Loucy (cell line): Measurements from ENCODE around the gene PIK3C2A.

Experiments
- H2AFZ ChIP-seq: fragments of 200-600 bp; sonication (generic); 2 replicates; pipeline ENCODE4 v1.6.0; 2016; ENCODE audit warnings: antibody characterized with exemption, mild to moderate bottlenecking, low read length, moderate library complexity
- H3F3A ChIP-seq: fragments of 200-600 bp; 2 replicates; pipeline ENCODE4 v1.6.0; 2016; ENCODE audit warnings: antibody characterized with exemption, low read depth, mild to moderate bottlenecking
- H3K27me3 ChIP-seq: fragments of 200-600 bp; sonication (generic); 2 replicates; pipeline ENCODE4 v1.6.1; 2014; ENCODE audit warnings: low read length, mild to moderate bottlenecking; ENCODE audit not compliant: insufficient read depth, poor library complexity, severe bottlenecking
- H3K36me3 ChIP-seq: fragments of 200-600 bp; sonication (generic); 2 replicates; pipeline ENCODE4 v1.6.1; 2016; ENCODE audit warnings: low read length; ENCODE audit not compliant: insufficient read depth
- H3K4me1 ChIP-seq: fragments of 200-600 bp; sonication (generic); 2 replicates; pipeline ENCODE4 v1.5.1; 2014; ENCODE audit warnings: low read length, mild to moderate bottlenecking; ENCODE audit not compliant: insufficient read depth, poor library complexity, severe bottlenecking
- H3K4me2 ChIP-seq: fragments of 200-600 bp; sonication (generic); 2 replicates; pipeline ENCODE4 v1.6.0; 2014; ENCODE audit warnings: antibody characterized with exemption, low read length, low read depth, mild to moderate bottlenecking; ENCODE audit not compliant: poor library complexity, severe bottlenecking
- H3K4me3 ChIP-seq: fragments of 200-600 bp; sonication (generic); 2 replicates; pipeline ENCODE4 v1.5.1; 2014; ENCODE audit warnings: low read length, mild to moderate bottlenecking, mixed read lengths; ENCODE audit not compliant: poor library complexity, severe bottlenecking
- H3K79me2 ChIP-seq: fragments of 200-600 bp; sonication (generic); 2 replicates; pipeline ENCODE4 v1.6.1; 2014; ENCODE audit warnings: low read length; ENCODE audit not compliant: insufficient read depth
- H3K9ac ChIP-seq: fragments of 200-600 bp; sonication (generic); 2 replicates; pipeline ENCODE4 v1.6.0; 2014; ENCODE audit warnings: mild to moderate bottlenecking, low read depth, low read length, moderate library complexity; ENCODE audit not compliant: poor library complexity, severe bottlenecking
- H3K9me2 ChIP-seq: fragments of 200-600 bp; sonication (generic); replicated peaks from 2 replicates; pipeline ENCODE4 v1.6.1; 2016; ENCODE audit warnings: low read depth, low read length, mixed read lengths
- H3K9me3 ChIP-seq: fragments of 200-600 bp; sonication (generic); 2 replicates; pipeline ENCODE4 v1.6.1; 2014; ENCODE audit warnings: mild to moderate bottlenecking, antibody characterized with exemption, low read length, low read depth; ENCODE audit not compliant: insufficient read depth
- H4K20me1 ChIP-seq: fragments of 200-600 bp; sonication (generic); 2 replicates; pipeline ENCODE4 v1.6.0; 2014; ENCODE audit warnings: antibody characterized with exemption, low read length, mild to moderate bottlenecking; ENCODE audit not compliant: insufficient read depth, poor library complexity, severe bottlenecking
- EZH2phosphoT487 ChIP-seq: fragments of 200-600 bp; IDR thresholded peaks from 2 replicates; pipeline ENCODE4 v1.6.1; 2018; ENCODE audit warnings: antibody characterized with exemption, mild to moderate bottlenecking, moderate library complexity, borderline replicate concordance
- TF ChIP-seq, protein P1 (sequence below): fragments of 200-600 bp; sonication (generic); conservative IDR thresholded peaks from 2 replicates; pipeline ENCODE4 v1.5.1; 2014; ENCODE audit warnings: mild to moderate bottlenecking, antibody characterized with exemption, low read length

Gene PIK3C2A

DNA sequence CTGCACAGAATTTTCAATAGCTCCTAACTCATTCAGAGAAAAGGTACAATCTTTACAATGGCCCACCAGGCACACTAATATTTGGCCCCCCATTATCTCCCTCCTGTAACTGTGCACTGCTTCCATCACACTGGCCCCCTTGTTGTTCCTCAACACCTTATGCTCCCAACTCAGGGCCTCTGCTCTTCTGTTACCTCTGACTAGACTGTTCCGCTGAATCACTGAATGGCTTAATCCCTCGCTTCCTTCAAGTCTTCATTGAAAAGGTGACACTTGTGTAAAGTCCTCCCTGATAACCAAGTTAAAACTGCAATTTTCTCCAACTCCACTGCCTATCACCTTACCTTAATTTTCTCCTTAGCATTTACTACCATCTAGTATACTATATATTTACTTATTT lies 21.8 kb downstream of the PIK3C2A start:
- no peak overlapping the region for H3K4me2 ChIP-seq
- no peaks in the 10 kb centered on the region for H3K9me3 ChIP-seq
- H4K20me1 ChIP-seq = peaks cover 4% of the 10 kb centered on the region
- H3F3A ChIP-seq = no peaks in the 10 kb centered on the region
- no peaks in the 10 kb centered on the region for H3K9me2 ChIP-seq
- H3K36me3 ChIP-seq = peaks cover 9% of the 10 kb centered on the region; the same call in 1 of the 2 replicates
- no peaks in the 10 kb centered on the region for H3K27me3 ChIP-seq
- no peak overlapping the region for H3K4me3 ChIP-seq
- TF ChIP-seq EZH2phosphoT487 = no peak
- TF ChIP-seq, protein P1, sequence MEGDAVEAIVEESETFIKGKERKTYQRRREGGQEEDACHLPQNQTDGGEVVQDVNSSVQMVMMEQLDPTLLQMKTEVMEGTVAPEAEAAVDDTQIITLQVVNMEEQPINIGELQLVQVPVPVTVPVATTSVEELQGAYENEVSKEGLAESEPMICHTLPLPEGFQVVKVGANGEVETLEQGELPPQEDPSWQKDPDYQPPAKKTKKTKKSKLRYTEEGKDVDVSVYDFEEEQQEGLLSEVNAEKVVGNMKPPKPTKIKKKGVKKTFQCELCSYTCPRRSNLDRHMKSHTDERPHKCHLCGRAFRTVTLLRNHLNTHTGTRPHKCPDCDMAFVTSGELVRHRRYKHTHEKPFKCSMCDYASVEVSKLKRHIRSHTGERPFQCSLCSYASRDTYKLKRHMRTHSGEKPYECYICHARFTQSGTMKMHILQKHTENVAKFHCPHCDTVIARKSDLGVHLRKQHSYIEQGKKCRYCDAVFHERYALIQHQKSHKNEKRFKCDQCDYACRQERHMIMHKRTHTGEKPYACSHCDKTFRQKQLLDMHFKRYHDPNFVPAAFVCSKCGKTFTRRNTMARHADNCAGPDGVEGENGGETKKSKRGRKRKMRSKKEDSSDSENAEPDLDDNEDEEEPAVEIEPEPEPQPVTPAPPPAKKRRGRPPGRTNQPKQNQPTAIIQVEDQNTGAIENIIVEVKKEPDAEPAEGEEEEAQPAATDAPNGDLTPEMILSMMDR = no peak
- H2AFZ ChIP-seq = no peak overlapping the region
- peaks cover 7% of the 10 kb centered on the region for H3K4me1 ChIP-seq
- no peak overlapping the region for H3K9ac ChIP-seq
- H3K79me2 ChIP-seq = peaks cover 29% of the 10 kb centered on the region; the same call in 1 of the 2 replicates

DNA sequence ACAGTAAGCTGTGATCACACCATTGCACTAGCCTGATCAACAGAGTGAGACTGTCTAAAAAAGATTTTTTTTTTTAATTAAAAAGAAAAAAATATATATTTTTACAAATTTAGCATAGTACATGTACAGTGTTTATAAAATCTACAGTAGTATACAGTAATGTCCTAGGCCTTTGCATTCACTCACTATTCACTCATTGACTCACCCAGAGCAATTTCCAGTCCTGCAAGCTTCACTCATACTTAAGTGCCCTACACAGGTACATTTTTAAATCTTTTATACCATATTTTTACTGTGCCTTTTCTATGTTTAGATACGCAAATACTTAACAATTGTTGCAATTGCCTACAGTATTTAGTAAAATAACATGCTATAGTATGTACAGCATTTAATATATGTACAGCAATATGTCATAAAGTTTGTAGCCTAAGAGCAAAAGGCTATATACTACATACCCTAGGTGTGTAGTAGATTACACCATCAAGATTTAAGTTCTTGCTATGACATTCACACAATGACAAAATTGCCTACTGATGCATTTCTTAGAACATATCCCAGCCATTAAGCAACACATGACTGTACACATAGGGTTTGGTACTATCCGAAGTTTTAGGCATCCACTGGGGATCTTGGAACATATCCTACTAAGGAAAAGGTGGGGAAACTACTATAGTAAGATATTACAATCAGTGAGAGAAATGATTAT lies 22.8 kb downstream of the PIK3C2A start:
- H3K9me3 ChIP-seq = no peaks in the 10 kb centered on the region
- H2AFZ ChIP-seq = no peak overlapping the region
- H3K9me2 ChIP-seq = no peaks in the 10 kb centered on the region
- H3K79me2 ChIP-seq = peaks cover 35% of the 10 kb centered on the region; the same call in 1 of the 2 replicates
- H3K4me3 ChIP-seq = no peak overlapping the region
- TF ChIP-seq, protein P1 = no peak
- TF ChIP-seq EZH2phosphoT487 = no peak
- H3K9ac ChIP-seq = no peak overlapping the region
- no peaks in the 10 kb centered on the region for H3K27me3 ChIP-seq
- H4K20me1 ChIP-seq = peaks cover 4% of the 10 kb centered on the region
- peaks cover 7% of the 10 kb centered on the region for H3K4me1 ChIP-seq
- H3F3A ChIP-seq = no peaks in the 10 kb centered on the region
- peaks cover 8% of the 10 kb centered on the region; the same call in 1 of the 2 replicates for H3K36me3 ChIP-seq
- H3K4me2 ChIP-seq = no peak overlapping the region

DNA sequence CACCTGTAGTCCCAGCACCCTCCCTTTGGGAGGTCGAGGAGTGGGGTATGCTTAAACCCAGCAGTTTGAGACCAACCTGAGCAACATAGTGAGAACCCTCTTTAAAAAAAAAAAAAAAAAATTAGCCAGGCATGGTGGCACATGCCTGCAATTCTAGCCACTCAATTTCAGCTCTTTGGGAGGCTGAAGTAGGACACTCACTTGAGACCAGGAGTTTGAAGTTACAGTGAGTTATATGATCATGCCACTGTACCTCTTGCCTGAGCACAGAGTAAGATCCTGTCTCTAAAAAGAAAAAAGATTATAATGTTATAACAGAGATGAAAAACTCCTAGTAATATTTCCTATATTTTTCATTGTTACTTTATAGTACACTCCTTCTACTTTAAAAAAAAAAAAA lies 23.9 kb downstream of the PIK3C2A start:
- H3K4me3 ChIP-seq = no peak overlapping the region
- TF ChIP-seq EZH2phosphoT487 = no peak
- TF ChIP-seq, protein P1 = no peak
- H3K79me2 ChIP-seq = peaks cover 44% of the 10 kb centered on the region; the same call in 1 of the 2 replicates
- peaks cover 8% of the 10 kb centered on the region; the same call in 1 of the 2 replicates for H3K36me3 ChIP-seq
- H3F3A ChIP-seq = no peaks in the 10 kb centered on the region
- H3K4me2 ChIP-seq = no peak overlapping the region
- no peaks in the 10 kb centered on the region for H3K27me3 ChIP-seq
- no peaks in the 10 kb centered on the region for H3K9me2 ChIP-seq
- no peaks in the 10 kb centered on the region for H3K9me3 ChIP-seq
- peaks cover 7% of the 10 kb centered on the region for H3K4me1 ChIP-seq
- no peak overlapping the region for H3K9ac ChIP-seq
- peaks cover 4% of the 10 kb centered on the region for H4K20me1 ChIP-seq
- no peak overlapping the region for H2AFZ ChIP-seq
